Kasumi-1 (cell line): Measurements from ENCODE around the gene ZNF76.
"Not testable (repeated sequence)": the region's sequence is repeated elsewhere in the genome, so short reads cannot be mapped to it uniquely, and the experiment has no call there.

Experiments
- DNase-seq, 2 experiments: peaks; one replicate each; lab custom pipeline; 2025; lab: John Stamatoyannopoulos, UW

The ZNF76 gene

DNA sequence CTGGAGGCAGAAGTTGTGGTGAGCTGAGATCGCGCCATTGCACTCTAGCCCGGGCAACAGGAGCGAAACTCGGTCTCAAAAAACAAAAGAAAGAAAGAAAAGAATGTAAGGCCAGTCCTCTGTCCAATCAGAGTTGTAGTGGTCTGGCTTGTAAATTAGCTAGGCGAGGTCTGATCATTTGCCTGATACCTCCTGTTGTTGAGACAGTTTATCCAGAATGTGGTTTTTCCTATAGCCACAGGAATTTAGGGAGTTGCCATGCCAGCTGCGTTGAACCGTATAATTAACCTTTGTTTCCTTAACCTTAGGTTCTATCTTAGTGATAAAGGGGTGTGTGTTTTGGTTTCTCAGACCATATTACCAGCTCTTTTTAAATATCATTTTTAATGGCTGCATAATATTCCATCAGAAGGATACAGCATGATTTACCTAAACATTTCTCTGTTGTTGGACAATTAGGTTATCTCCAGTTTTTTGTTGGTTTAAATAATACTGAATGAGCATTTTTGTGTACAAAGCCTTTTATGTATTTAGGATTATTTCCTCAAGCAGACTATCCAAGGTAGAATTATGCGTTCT, 71.1 kb downstream of the ZNF76 start:
- DNase-seq, result no peak

DNA sequence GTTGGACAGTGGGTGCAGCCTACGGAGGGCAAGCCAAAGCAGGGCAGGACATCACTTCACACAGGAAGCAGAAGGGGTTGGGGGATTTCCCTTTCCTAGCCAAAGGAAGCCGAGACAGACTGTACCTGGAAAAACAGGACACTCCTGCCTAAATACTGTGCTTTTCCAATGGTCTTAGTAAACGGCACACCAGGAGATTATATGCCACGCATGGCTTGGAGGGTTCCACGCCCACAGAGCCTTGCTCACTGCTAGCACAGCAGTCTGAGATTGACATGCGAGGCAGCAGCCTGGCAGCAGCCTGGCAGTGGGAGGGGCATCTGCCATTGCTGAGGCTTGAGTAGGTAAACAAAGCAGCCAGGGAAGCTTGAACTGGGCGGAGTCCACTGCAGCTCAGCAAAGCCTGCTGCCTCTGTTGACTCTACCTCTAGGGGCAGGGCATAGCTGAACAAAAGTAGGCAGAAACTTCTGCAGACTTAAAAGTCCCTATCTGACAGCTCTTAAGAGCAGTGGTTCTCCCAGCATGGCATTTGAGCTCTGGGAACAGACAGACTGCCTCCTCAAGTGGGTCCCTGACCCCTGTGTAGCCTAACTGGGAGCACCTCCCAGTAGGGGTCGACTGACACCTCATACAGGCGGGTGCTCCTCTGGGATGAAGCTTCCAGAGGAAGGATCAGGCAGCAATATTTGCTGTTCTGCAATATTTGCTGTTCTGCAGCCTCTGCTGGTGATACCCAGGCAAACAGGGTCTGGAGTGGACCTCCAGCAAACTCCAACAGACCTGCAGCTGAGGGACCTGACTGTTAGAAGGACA, 72.7 kb downstream of the ZNF76 start:
- not testable (repeated sequence) for DNase-seq

DNA sequence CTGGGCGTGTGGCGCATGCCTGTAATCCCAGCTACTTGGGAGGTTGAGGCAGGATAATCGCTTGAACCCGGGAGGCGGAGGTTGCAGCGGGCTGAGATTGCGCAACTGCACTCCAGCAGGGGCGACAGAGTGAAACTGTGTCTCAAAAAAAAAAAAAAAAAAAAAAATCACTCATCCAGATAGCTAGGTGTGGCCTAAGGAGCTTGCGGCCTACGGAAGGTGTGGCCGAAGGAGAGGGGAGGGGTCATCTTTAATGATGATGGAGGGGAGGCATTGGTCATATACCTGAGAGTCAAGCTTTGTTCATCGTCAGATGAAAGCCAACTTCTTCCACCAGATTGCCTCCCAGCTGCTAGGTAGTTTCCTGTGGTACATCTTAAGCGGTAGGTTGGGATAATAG, 82.0 kb downstream of the ZNF76 start:
- DNase-seq, result no peak

DNA sequence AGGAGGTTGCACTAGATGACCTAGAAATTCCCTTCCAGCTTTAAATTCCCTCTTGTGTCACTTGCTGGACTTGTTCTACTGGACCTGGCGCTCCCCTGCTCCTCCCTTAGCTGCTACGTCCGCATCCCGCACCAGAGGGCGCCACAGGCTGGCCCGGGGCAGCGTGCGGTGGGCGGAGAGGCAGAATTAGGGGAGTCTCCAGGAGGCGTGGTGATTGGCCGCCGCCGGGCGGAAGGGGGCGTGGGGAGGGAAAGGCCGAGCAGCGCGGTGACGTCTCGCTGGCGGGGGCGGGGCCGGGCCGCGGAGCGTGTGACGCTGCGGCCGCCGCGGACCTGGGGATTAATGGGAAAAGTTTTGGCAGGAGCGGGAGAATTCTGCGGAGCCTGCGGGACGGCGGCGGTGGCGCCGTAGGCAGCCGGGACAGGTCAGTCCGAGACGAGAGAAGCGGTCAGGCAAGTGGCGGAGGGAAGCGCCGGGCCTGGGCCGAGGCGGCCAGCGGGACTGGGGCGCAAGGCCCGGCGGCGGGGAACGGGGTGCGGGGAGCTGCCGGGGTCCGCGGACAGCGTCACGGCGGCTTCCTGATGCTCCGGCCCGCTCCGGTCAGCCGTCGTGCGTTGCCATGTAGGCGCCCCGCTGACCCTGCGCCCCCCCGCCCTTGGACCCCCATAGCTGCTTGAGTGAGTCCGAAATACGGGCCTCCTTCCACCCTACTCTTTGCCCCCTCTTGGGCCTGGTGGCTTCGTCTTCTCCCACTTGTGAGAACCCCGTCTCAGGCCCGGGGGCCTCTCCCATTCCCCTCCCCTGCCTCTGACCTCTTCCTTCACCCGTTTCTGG, 82.9 kb downstream of the ZNF76 start, which contains the start of gene PPARD:
PPARD (plus strand) TSS at position 301 of the 834 bp plus-strand sequence. CDS start 68,530 bp downstream, outside the sequence.
- DNase-seq, result peak; percentile 91 to 92

DNA sequence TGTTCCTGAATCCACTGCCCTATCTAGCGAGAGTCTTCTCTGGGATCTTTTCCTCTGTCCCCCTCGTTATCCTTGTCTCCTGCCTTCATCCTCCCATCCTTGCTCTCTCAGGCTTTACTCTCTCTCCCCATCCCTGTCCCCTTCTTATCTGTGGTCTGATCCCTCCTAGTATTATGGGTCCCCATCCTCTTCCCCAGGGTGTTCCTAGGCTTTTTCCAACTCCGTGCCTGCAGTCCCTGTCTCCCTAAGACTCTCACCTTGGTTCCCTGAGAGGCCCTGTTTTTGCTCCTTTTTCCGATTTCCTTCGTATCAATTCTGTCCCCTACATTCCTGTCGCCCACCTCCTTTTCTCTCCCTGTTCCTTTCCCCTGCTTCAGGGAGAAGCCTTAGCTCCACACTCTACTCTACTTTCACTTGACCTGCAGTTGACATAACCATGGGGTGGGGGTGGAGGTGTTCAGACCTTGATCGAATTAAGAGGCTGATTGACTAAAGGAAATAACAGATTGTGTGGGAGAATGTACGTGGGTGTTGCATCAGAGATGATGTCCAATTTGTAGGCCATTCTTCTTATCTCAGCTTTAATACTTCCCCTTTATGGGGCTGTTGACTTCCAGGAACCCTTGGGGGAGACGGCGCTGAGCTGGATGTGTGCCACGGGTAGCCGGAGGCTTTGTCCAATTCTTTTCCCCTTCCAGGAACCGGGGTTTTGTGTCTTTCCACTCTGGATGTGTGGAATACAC, 83.7 kb downstream of the ZNF76 start:
- peak; percentile 46 to 60 for DNase-seq

DNA sequence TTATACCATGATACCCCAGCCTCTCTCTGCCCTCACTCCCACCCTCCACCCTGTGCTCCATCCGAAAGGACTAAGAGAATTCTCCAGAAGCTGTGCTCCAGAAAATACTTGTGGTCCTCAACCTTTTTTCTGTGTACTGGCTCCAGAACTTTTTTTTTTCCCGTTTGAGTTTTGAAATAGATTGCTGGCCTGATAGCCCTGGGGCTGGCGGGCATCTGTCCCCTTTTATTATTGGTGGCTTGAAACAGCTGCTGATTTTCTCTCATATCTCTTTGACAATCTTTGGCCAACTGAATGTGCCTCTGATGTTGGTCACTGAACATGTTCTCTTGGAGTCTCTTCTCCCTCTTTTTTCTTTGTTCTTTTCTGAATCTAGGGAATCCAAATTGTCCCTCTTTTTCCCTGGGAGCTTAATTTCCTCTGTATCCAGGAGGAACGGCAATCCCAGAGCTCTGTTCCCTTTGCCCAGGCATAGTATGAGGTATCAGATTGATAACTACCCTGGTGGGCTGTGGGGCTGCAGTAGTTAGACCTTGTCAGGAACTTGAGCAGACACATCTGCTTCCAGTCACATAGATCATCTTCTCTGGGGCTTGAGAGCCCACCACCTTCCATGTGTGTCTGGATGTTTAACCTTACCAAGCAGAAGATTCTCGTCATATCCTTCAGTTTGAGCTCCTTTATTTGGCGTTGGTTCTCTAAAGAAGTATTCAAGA, 84.5 kb downstream of the ZNF76 start:
- DNase-seq, result no peak
